ENCODE measurements around the gene KANK3. TPM values are rescaled to one million over a fixed set of nuclear protein-coding genes. Genes with fewer than 3 reads are reported as not detected.
"Not testable (repeated sequence)": the region's sequence is repeated elsewhere in the genome, so short reads cannot be mapped to it uniquely, and the experiment has no call there.

Gene KANK3
- total RNA-seq, 1 experiment from 2014 or later, result 0.37 TPM

GRCh38 chr19:8302357-8302691, 40.7 kb downstream of the KANK3 start:
- no peaks in the 10 kb centered on the region for H3K9me2 ChIP-seq (ENCODE audit: insufficient read depth)
- H3K36me3 ChIP-seq (ENCODE audit: low read depth), result no peaks in the 10 kb centered on the region
- intact Hi-C loops (cut with micrococcal nuclease; ENCODE audit: unreplicated experiment), result no loop called here
- no peak for TF ChIP-seq CTCF (conservative IDR thresholded peaks at IDR 0.05)
- TF ChIP-seq EZH2 (IDR thresholded peaks at IDR 0.05; ENCODE audit: low read depth), result no peak
- H3K4me2 ChIP-seq, result no peak overlapping the region
- H2AFZ ChIP-seq, result no peak overlapping the region
- H4K20me1 ChIP-seq (ENCODE audit: insufficient read depth), result no peaks in the 10 kb centered on the region
- H3K27me3 ChIP-seq (ENCODE audit: insufficient read depth, low read depth), result no peaks in the 10 kb centered on the region
- H3K4me3 ChIP-seq, result no peak overlapping the region
- H3F3A ChIP-seq (ENCODE audit: insufficient read depth, low read depth), result peaks cover 15% of the 10 kb centered on the region; the same call in 1 of the 2 replicates
- no TSS peak for BruUV-seq (replicated peaks)
- peaks cover 9% of the 10 kb centered on the region for H3K79me2 ChIP-seq (ENCODE audit: low read depth)
- DNase-seq, result no peak
- H3K4me1 ChIP-seq (replicated peaks; ENCODE audit: insufficient read depth), result peaks cover 6% of the 10 kb centered on the region; the same call in 1 of the 2 replicates
- ChIA-PET POLR2A (ENCODE audit: unreplicated experiment) (no interaction called here), CTCF (no interaction called here)
- H3K9me3 ChIP-seq (ENCODE audit: insufficient read depth, low read depth), result no peaks in the 10 kb centered on the region
- no peak overlapping the region for H3K27ac ChIP-seq

DNA sequence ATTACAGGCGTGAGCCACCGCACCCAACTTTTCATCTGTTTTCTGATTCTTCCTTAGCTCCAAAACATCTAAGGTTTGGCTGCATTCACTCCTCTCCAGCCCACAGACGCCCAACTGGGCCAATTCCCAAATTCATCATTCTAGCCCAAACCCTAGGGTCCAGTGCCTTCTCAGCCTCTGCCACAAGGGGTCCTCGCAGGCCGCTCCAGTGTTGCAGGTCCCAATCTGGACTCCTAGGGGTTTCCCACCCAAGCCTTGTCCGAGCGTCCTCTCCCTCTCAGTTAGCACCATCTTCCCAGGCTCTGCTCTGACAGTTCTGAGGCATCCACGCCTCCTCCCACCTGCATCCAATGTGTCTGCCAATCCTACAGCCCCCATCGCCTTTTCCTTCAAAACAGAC, 51.7 kb downstream of the KANK3 start:
- H3K36me3 ChIP-seq (ENCODE audit: low read depth); H3K79me2 ChIP-seq (ENCODE audit: low read depth); DNase-seq; H2AFZ ChIP-seq; H3K4me2 ChIP-seq; BruUV-seq (replicated peaks); H3K9me2 ChIP-seq (ENCODE audit: insufficient read depth); H3K9me3 ChIP-seq (ENCODE audit: insufficient read depth, low read depth); CTCF ChIA-PET; H4K20me1 ChIP-seq (ENCODE audit: insufficient read depth); H3K4me1 ChIP-seq (replicated peaks; ENCODE audit: insufficient read depth); H3K27ac ChIP-seq; H3F3A ChIP-seq (ENCODE audit: insufficient read depth, low read depth); intact Hi-C loops (cut with micrococcal nuclease; ENCODE audit: unreplicated experiment); H3K4me3 ChIP-seq; H3K27me3 ChIP-seq (ENCODE audit: insufficient read depth, low read depth); POLR2A ChIA-PET (ENCODE audit: unreplicated experiment): not testable (repeated sequence)

DNA sequence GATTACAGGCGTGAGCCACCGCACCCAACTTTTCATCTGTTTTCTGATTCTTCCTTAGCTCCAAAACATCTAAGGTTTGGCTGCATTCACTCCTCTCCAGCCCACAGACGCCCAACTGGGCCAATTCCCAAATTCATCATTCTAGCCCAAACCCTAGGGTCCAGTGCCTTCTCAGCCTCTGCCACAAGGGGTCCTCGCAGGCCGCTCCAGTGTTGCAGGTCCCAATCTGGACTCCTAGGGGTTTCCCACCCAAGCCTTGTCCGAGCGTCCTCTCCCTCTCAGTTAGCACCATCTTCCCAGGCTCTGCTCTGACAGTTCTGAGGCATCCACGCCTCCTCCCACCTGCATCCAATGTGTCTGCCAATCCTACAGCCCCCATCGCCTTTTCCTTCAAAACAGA, 66.6 kb downstream of the KANK3 start:
- H3F3A ChIP-seq (ENCODE audit: insufficient read depth, low read depth); POLR2A ChIA-PET (ENCODE audit: unreplicated experiment); CTCF ChIA-PET; H4K20me1 ChIP-seq (ENCODE audit: insufficient read depth); H3K79me2 ChIP-seq (ENCODE audit: low read depth); DNase-seq; H3K4me1 ChIP-seq (replicated peaks; ENCODE audit: insufficient read depth); H3K27me3 ChIP-seq (ENCODE audit: insufficient read depth, low read depth); H3K36me3 ChIP-seq (ENCODE audit: low read depth); H3K4me2 ChIP-seq; H3K27ac ChIP-seq; H3K4me3 ChIP-seq; H2AFZ ChIP-seq; BruUV-seq (replicated peaks); H3K9me2 ChIP-seq (ENCODE audit: insufficient read depth); H3K9me3 ChIP-seq (ENCODE audit: insufficient read depth, low read depth); intact Hi-C loops (cut with micrococcal nuclease; ENCODE audit: unreplicated experiment): not testable (repeated sequence)

Small RNA genes lying within 50 kb of the gene (microRNA-seq; reads per million reads assigned to microRNA genes)
- gene MIR4999 (ENCODE audit: borderline number of aligned reads, borderline replicate concordance), result 5.4 reads per million

Other genes with a start within 250 kb of the KANK3 start
- 0.05 TPM in 1 of 2 replicates, not detected in the other for gene FBN3, start 193.7 kb downstream of the KANK3 start, total RNA-seq (2021)
- gene CERS4, start 133.9 kb downstream of the KANK3 start, total RNA-seq (2021), result 7.2 and 8.4 TPM in 2 replicates
- gene CD320, start 34.9 kb downstream of the KANK3 start, total RNA-seq (2021), result 42.9 and 52.8 TPM in 2 replicates
- gene NDUFA7, start 21.9 kb downstream of the KANK3 start, total RNA-seq (2021), result 49.8 and 61.7 TPM in 2 replicates
- 1,283 and 1,512 TPM in 2 replicates for gene RPS28, start 21.8 kb downstream of the KANK3 start, total RNA-seq (2021)
- gene ANGPTL4, start 20.9 kb upstream of the KANK3 start, total RNA-seq (2021), result 0.30 TPM in 1 of 2 replicates, not detected in the other
- 119 and 126 TPM in 2 replicates for gene RAB11B, start 47.1 kb upstream of the KANK3 start, total RNA-seq (2021)
- gene MARCHF2, start 70.0 kb upstream of the KANK3 start, total RNA-seq (2021), result 16.6 and 25.2 TPM in 2 replicates
- gene HNRNPM, start 101.7 kb upstream of the KANK3 start, total RNA-seq (2021), result 220 and 239 TPM in 2 replicates
- gene PRAM1, start 159.4 kb upstream of the KANK3 start, total RNA-seq (2021), result 0.85 and 0.90 TPM in 2 replicates
- gene ZNF414, start 170.9 kb upstream of the KANK3 start, total RNA-seq (2021), result 22.1 and 22.4 TPM in 2 replicates
- gene MYO1F, start 234.2 kb upstream of the KANK3 start, total RNA-seq (2021), result 0.53 and 1.3 TPM in 2 replicates

Measured in PC-9 (cell line).